Upper lobe of left lung (tissue), 6 donors: Measurements from ENCODE around the gene TSGA10. TPM values are rescaled to one million over a fixed set of nuclear protein-coding genes. Genes with fewer than 3 reads are reported as not detected.
"Not testable (repeated sequence)": the region's sequence is repeated elsewhere in the genome, so short reads cannot be mapped to it uniquely, and the experiment has no call there.

ENCODE experiments used
- ATAC-seq, 2 donors: fragments of 200-7000 bp; cut with Tn5 transposase; one replicate each; pipeline ENCODE4 v1.9.1; 2022; ENCODE audit warnings: mild to moderate bottlenecking in 2 of 2, moderate library complexity in 2 of 2; ENCODE audit not compliant: low FRiP score in 2 of 2
- DNase-seq, 2 donors: peaks; one replicate each; pipeline ENCODE4 v3.0.0-alpha.2; 2019 to 2020
- H3K27ac ChIP-seq, 4 donors: fragments of 200-600 bp; sonication (generic); one replicate each; pipeline ENCODE4 v1.5.1; 2016 to 2019
- H3K27me3 ChIP-seq, 4 donors: fragments of 200-600 bp; sonication (generic); one replicate each; pipeline ENCODE4 v1.5.1; 2017 to 2019
- H3K36me3 ChIP-seq, 4 donors: fragments of 200-600 bp; sonication (generic); one replicate each; pipeline ENCODE4 v1.5.1; 2016 to 2019
- H3K4me1 ChIP-seq, 4 donors: fragments of 200-600 bp; sonication (generic); one replicate each; pipeline ENCODE4 v1.5.1; 2018 to 2019
- H3K4me3 ChIP-seq, 4 donors: fragments of 200-600 bp; sonication (generic); one replicate each; pipeline ENCODE4 v1.5.1; 2017 to 2019; ENCODE audit warnings: mild to moderate bottlenecking in 2 of 4, moderate library complexity in 1 of 4
- H3K9me3 ChIP-seq, 4 donors: fragments of 200-600 bp; sonication (generic); one replicate each; pipeline ENCODE4 v1.5.1; 2018 to 2019
- EP300 ChIP-seq, 4 donors: sonication (generic); formaldehyde crosslinking; IDR thresholded peaks; one replicate each; pipeline ENCODE4 v1.5.1; 2017; ENCODE audit warnings: antibody characterized with exemption in 4 of 4, control low read depth in 2 of 4
- POLR2A ChIP-seq, 4 donors: fragments of 450-650 bp; IDR thresholded peaks; one replicate each; pipeline ENCODE4 v1.5.1; 2016 to 2017; ENCODE audit warnings: antibody characterized with exemption in 4 of 4, mild to moderate bottlenecking in 2 of 4
- POLR2AphosphoS5 ChIP-seq, 2 donors: sonication (generic); formaldehyde crosslinking; IDR thresholded peaks; one replicate each; pipeline ENCODE4 v1.5.1; 2017; ENCODE audit warnings: antibody characterized with exemption in 2 of 2
- WGBS, 2 donors: methylation state at CpG; one replicate each; pipeline ENCODE4 v1.1.5; 2017 to 2018; 5-methylcytosine and 5-hydroxymethylcytosine counted together
- total RNA-seq, 6 donors: library from RNA; depleted of rRNA in 4 of 6; stranded (reverse); fragments of >200 nt in 4 of 6; gene quantifications; one replicate each; pipeline versions ENCODE4 v1.1.0 to v1.2.1, GENCODE V29; 2016 to 2021
- TF ChIP-seq, protein P1 (sequence below), 6 experiments: fragments of 450-650 bp in 4 of 6; fragments of 200-600 bp in 2 of 6; sonication (generic) in 2 of 6; IDR thresholded peaks; one replicate each; pipeline ENCODE4 v1.5.1; 2016 to 2019; ENCODE audit warnings: antibody characterized with exemption in 6 of 6
- donor health status: DM: no; HTN: no; CAD: no; lungs with moderate emphysema.
- donor health status: DM: no; HTN: yes; CAD: no; lungs with severe emphysema.

TSGA10 gene
- total RNA-seq, 6 donors from 2014 or later, result 3.9 to 33.8 (median 9.4) TPM

DNA sequence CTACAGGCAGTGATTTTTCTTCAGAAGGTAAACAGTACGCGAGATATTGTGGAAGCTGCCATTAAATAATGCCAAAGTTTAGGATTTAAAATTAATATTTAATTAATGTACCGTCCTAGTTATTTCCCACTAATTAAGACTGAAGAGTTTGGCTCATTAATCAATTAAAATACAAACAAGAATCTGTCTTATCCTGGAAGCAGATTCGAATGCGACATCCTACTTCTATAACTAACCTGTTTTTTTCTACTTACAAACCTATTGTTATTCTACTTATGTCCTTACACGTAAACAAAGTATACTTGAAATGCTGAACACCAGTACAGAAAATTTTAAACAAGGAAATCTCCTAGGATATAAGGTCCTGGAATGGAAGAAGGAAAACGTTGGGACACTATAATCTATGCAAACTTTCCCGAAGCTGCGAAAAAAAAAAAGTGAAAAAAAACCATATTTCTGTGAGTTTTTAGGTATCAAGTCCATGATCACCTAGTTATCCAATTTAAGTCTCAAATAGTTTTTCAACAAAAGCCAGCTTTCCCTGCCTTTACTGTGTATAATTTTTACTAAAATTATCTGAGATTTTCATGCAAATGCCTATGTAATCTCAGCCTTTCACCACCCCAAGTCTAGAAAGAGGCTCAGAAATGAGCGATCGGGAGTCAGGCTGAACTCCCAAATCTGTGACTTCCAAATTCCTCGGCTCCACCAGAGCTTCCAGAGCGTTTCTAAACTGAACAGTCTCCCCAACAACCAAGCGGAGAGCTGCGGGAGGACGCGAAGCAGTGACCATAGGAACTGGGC lies 14.5 kb downstream of the TSGA10 start:
- TF ChIP-seq POLR2AphosphoS5 (IDR thresholded peaks at IDR 0.05), result no peak
- TF ChIP-seq, protein P1, sequence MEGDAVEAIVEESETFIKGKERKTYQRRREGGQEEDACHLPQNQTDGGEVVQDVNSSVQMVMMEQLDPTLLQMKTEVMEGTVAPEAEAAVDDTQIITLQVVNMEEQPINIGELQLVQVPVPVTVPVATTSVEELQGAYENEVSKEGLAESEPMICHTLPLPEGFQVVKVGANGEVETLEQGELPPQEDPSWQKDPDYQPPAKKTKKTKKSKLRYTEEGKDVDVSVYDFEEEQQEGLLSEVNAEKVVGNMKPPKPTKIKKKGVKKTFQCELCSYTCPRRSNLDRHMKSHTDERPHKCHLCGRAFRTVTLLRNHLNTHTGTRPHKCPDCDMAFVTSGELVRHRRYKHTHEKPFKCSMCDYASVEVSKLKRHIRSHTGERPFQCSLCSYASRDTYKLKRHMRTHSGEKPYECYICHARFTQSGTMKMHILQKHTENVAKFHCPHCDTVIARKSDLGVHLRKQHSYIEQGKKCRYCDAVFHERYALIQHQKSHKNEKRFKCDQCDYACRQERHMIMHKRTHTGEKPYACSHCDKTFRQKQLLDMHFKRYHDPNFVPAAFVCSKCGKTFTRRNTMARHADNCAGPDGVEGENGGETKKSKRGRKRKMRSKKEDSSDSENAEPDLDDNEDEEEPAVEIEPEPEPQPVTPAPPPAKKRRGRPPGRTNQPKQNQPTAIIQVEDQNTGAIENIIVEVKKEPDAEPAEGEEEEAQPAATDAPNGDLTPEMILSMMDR (IDR thresholded peaks at IDR 0.05), result no peak
- TF ChIP-seq EP300 (IDR thresholded peaks at IDR 0.05), result no peak
- TF ChIP-seq POLR2A (IDR thresholded peaks at IDR 0.05), result no peak
- H3K4me3 ChIP-seq, result peak overlapping the region; percentile 77 to 93 (median 85)
- ATAC-seq, result no peak
- DNase-seq, result no peak
- H3K27me3 ChIP-seq, result no peaks in the 10 kb centered on the region
- no peaks in the 10 kb centered on the region for H3K9me3 ChIP-seq
- WGBS, 2 donors, result 19 to 20% methylated on average over 17 of the region's 17 CpGs
- H3K4me1 ChIP-seq, result peaks cover 4 to 17% (median 9%) of the 10 kb centered on the region in 4 donors
- no peaks in the 10 kb centered on the region for H3K36me3 ChIP-seq
- H3K27ac ChIP-seq, result peak overlapping the region; percentile 85 to 93 (median 88)

DNA sequence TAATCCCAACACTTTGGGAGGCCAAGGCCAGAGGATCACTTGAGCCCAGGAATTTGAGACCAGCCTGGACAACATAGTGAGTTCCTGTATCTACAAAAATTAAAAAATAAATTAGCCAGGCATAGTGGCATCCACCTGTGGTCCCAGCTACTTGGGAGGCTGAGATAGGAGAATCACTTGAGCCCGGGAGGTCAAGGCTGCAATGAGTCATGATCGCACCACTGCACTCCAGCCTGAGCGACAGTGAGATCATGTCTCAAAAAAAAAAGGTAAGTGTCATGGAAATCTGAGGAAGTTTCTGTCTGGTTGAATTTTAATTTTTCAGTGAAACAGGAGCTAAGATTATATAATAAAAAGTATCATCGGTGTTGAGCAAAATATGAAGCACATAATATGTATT lies 15.7 kb downstream of the TSGA10 start:
- H3K4me1 ChIP-seq, result peaks cover 4 to 17% (median 9%) of the 10 kb centered on the region in 4 donors
- no peaks in the 10 kb centered on the region for H3K9me3 ChIP-seq
- WGBS, 2 donors, result 96 to 97% methylated on average over 4 of the region's 4 CpGs
- no peak for ATAC-seq
- TF ChIP-seq EP300 (IDR thresholded peaks at IDR 0.05), result no peak
- TF ChIP-seq, protein P1 (IDR thresholded peaks at IDR 0.05), result no peak
- no peak for TF ChIP-seq POLR2A (IDR thresholded peaks at IDR 0.05)
- TF ChIP-seq POLR2AphosphoS5 (IDR thresholded peaks at IDR 0.05), result no peak
- no peaks in the 10 kb centered on the region for H3K36me3 ChIP-seq
- no peaks in the 10 kb centered on the region for H3K27me3 ChIP-seq
- DNase-seq, result no peak
- H3K27ac ChIP-seq, result no peak overlapping the region
- H3K4me3 ChIP-seq, result no peak overlapping the region

DNA sequence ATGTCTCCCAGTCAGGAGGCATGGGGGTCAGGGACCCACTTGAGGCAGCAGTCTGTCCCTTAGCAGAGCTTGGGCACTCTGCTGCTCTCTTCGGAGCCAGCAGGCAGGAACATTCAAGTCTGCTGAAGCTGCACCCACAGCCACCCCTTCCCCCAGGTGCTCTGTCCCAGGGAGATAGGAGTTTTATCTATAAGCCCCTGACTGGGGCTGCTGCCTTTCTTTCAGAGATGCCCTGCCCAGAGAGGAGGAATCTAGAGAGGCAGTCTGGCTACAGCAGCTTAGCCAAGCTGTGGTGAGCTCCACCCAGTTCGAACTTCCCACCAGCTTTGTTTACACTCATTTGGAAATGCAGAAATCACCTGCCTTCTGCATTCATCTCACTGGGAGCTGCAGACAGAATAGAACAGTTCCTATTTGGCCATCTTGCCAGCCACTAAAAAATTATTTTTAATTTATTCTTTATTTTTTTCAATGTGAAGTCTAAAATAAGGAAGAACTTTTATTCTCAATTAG lies 19.6 kb downstream of the TSGA10 start:
- H3K4me3 ChIP-seq, ATAC-seq, H3K27me3 ChIP-seq, DNase-seq, H3K27ac ChIP-seq, H3K4me1 ChIP-seq, H3K9me3 ChIP-seq, H3K36me3 ChIP-seq: not testable (repeated sequence)
- 88 to 100% methylated on average over 2 of the region's 2 CpGs for WGBS, 2 donors

DNA sequence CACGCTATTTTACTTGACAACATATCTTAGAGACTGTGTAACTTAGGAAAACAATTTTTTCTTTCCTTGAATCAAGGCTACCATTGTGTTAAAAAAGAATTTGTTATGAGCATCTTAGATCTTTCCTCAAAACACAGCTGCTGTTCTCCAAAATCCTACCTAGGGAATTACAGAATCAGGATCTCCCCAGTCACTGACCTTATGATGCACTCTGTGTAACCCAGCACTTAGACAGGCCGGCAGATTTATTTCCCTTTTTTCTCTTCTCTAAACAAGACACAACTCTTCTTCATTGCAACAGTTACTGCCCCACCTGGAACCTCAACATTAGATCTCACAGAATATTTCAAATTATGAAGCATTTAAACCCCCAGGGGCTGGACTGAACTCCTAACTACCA lies 26.8 kb downstream of the TSGA10 start:
- Histone ChIP-seq H3K36me3 (peaks cover 0 to 16% (median 3%) of the 10 kb centered on the region in 4 donors), H3K9me3 (peaks cover 0 to 10% (median 4%) of the 10 kb centered on the region in 4 donors), H3K4me3 (no peak overlapping the region), H3K27me3 (no peaks in the 10 kb centered on the region), H3K27ac (no peak overlapping the region), H3K4me1 (no peaks in the 10 kb centered on the region)
- ATAC-seq (no peak), DNase-seq (no peak)
- no peak for TF ChIP-seq POLR2AphosphoS5 (IDR thresholded peaks at IDR 0.05)
- TF ChIP-seq, protein P1 (IDR thresholded peaks at IDR 0.05), result no peak
- no peak for TF ChIP-seq POLR2A (IDR thresholded peaks at IDR 0.05)
- 77 to 86% methylated on average over 2 of the region's 2 CpGs for WGBS, 2 donors

DNA sequence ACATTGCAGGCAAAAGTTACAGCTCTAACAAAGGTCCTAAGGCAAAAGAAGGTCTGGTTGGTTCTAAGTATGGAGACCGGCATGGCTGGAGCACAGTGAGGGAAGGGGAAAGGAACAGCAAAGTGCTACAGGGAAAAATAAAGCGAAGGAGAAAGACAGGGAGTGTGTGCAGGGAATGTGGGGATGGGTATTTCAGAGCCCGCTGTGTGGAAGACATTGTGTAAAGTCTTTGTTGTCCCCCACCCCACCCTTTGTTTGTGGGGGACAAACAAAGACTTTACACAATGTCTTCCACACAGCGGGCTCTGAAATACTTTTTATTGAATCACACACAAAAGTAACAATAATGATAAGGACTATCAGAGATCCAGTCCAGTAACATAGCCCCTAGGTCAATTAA lies 42.1 kb downstream of the TSGA10 start:
- Histone ChIP-seq H3K4me1 (no peaks in the 10 kb centered on the region), H3K27me3 (no peaks in the 10 kb centered on the region), H3K27ac (no peak overlapping the region), H3K9me3 (no peaks in the 10 kb centered on the region), H3K4me3 (no peak overlapping the region), H3K36me3 (no peaks in the 10 kb centered on the region)
- TF ChIP-seq, protein P1 (IDR thresholded peaks at IDR 0.05), result no peak
- no peak for TF ChIP-seq POLR2A (IDR thresholded peaks at IDR 0.05)
- no peak for TF ChIP-seq EP300 (IDR thresholded peaks at IDR 0.05)
- no peak for TF ChIP-seq POLR2AphosphoS5 (IDR thresholded peaks at IDR 0.05)
- ATAC-seq (no peak), DNase-seq (no peak)
- 79 to 85% methylated on average over 4 of the region's 4 CpGs for WGBS, 2 donors
